Raji (cell line): ENCODE measurements around the gene ACER3.

Source experiments
- POLR2A ChIP-seq: IDR thresholded peaks from 2 replicates; pipeline ENCODE4 v1.6.1; 2011; ENCODE audit warnings: low read depth, low read length, control low read depth; ENCODE audit not compliant: insufficient read depth

ACER3 gene

GRCh38 chr11:77069336-77069968, 208.7 kb downstream of the ACER3 start:
- TF ChIP-seq POLR2A: no peak

GRCh38 chr11:77069969-77070582, 209.4 kb downstream of the ACER3 start:
- TF ChIP-seq POLR2A: no peak

GRCh38 chr11:77071077-77071476, 210.4 kb downstream of the ACER3 start:
- TF ChIP-seq POLR2A: no peak

- no peak for TF ChIP-seq POLR2A
Observed at GRCh38 chr11:77071671-77072605, 211.2 kb downstream of the ACER3 start.

- no peak for TF ChIP-seq POLR2A
Observed at GRCh38 chr11:77072851-77073327, 212.2 kb downstream of the ACER3 start.

- TF ChIP-seq POLR2A: no peak
Observed at GRCh38 chr11:77073328-77074001, 212.7 kb downstream of the ACER3 start.

- TF ChIP-seq POLR2A: no peak
Observed at GRCh38 chr11:77074205-77074604, 213.5 kb downstream of the ACER3 start.

- no peak for TF ChIP-seq POLR2A
Observed at GRCh38 chr11:77074626-77075221, 214.0 kb downstream of the ACER3 start.

- no peak for TF ChIP-seq POLR2A
Observed at GRCh38 chr11:77075425-77075905, 214.7 kb downstream of the ACER3 start.
